Measurements from ENCODE around the gene BCKDHA.
"Not testable (repeated sequence)": the region's sequence is repeated elsewhere in the genome, so short reads cannot be mapped to it uniquely, and the experiment has no call there.

The BCKDHA gene

DNA sequence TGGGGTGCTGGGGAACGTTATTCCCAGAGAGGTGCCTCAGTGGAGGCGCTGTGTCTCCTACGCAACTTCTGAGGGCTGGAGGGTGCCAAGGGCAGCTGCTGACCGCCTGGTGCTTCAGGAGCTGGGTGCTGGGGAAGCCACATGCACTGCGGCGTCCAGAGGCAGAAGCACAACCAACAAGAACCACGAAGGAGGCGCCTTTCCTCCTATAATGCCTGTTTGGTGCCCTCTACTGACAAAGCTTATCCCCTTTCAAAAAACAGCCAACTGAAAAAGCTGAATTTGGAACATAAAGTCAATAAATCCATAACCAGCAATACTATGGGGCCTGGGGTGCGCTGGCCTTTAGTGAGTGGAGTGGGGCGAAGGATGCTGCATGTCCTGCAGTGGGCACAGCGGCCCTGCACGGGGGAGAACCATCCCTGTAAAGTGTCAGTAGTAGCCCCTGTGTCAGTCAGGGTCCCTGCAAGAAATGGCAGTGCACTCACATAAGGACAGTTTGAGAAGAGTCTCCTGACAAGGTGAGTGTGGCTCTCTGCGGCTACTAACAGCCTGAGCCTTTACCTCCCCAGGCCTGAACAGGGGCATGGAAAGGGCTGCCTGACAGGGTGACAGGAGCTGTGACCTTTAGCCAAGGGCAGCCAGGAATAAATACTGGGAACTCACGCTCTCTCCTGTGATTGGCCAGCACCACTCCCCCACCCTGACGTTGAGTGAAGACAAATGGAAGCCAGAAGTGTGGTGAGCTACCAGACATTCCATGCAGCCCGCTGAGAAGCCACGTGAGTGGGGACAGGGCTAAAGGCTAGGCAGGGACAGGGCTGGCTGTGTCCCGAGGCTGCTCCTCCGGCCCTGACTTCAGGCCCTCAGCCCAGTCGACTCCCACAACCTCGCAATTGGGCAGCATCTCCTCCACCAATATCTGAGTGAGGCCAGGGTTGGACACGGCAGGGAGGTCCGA is 34.1 kb downstream of the BCKDHA start:
- H3K4me3 ChIP-seq (ENCODE audit: low read depth, low read length) = no peak overlapping the region
- TF ChIP-seq, protein P1, sequence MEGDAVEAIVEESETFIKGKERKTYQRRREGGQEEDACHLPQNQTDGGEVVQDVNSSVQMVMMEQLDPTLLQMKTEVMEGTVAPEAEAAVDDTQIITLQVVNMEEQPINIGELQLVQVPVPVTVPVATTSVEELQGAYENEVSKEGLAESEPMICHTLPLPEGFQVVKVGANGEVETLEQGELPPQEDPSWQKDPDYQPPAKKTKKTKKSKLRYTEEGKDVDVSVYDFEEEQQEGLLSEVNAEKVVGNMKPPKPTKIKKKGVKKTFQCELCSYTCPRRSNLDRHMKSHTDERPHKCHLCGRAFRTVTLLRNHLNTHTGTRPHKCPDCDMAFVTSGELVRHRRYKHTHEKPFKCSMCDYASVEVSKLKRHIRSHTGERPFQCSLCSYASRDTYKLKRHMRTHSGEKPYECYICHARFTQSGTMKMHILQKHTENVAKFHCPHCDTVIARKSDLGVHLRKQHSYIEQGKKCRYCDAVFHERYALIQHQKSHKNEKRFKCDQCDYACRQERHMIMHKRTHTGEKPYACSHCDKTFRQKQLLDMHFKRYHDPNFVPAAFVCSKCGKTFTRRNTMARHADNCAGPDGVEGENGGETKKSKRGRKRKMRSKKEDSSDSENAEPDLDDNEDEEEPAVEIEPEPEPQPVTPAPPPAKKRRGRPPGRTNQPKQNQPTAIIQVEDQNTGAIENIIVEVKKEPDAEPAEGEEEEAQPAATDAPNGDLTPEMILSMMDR (IDR thresholded peaks at IDR 0.05; ENCODE audit: borderline replicate concordance, insufficient read depth, low read depth, low read length) = no peak

DNA sequence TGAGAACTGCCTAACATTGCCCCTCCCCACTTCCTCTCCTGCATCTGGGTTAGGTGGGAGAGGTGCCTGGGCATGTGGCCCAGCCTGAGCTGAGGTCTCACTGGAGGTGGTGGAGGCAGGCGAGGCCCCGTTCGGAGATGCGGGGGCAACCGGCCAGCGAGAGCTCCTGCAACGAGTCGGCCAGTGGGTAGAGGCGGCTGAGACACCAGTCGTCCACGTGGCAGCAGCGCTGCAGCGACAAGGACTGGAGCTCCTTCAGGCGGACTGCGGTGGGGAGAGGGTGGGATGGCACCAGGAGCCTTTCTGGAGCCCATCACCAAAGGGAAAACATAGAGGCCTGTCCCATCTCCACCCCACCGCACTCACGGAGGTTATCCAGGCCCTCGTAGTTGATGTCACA is 35.6 kb downstream of the BCKDHA start:
- no peak overlapping the region for H3K4me3 ChIP-seq (ENCODE audit: low read depth, low read length)

DNA sequence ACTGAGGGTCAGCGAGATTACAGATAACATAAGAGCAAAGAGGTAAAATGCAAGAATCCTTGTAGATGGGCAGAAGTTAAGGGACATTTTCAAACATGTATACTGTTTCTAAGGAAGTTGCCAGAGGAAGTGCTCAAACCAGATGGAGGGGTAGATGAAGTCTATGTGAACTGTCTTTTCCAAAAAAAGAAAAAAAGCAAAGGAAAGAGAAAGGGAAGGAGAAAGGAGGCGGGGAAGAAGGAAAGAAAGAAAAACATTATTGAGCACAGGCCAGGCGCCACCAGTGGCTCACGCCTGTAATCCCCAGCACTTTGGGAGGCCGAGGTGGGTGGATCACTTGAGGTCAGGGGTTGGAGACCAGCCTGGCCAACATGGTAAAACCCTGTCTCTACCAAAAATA is 36.8 kb downstream of the BCKDHA start:
- TF ChIP-seq, protein P1 (IDR thresholded peaks at IDR 0.05; ENCODE audit: borderline replicate concordance, insufficient read depth, low read depth, low read length) = no peak
- no peak overlapping the region for H3K4me3 ChIP-seq (ENCODE audit: low read depth, low read length)

More for the DNA sequence above, 35.6 kb downstream of the BCKDHA start:
- TF ChIP-seq, protein P1 (IDR thresholded peaks at IDR 0.05; ENCODE audit: borderline replicate concordance, insufficient read depth, low read depth, low read length) = no peak

DNA sequence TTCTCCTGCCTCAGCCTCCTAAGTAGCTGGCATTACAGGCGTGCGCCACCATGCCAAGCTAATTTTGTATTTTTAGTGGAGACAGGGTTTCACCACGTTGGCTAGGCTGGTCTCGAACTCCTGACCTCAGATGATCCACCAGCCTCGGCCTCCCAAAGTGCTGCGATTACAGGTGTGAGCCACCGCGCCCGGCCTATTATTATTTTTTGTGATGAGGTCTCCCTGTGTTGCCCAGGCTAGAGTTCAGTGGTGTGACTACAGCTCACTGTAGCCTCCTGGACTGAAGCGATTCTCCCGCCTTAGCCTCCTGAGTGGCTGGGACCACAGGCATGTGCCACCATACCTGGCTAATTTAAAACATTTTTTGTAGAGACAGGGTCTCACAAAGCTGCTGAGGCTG is 37.8 kb downstream of the BCKDHA start:
- H3K4me3 ChIP-seq (ENCODE audit: low read depth, low read length) = not testable (repeated sequence)

DNA sequence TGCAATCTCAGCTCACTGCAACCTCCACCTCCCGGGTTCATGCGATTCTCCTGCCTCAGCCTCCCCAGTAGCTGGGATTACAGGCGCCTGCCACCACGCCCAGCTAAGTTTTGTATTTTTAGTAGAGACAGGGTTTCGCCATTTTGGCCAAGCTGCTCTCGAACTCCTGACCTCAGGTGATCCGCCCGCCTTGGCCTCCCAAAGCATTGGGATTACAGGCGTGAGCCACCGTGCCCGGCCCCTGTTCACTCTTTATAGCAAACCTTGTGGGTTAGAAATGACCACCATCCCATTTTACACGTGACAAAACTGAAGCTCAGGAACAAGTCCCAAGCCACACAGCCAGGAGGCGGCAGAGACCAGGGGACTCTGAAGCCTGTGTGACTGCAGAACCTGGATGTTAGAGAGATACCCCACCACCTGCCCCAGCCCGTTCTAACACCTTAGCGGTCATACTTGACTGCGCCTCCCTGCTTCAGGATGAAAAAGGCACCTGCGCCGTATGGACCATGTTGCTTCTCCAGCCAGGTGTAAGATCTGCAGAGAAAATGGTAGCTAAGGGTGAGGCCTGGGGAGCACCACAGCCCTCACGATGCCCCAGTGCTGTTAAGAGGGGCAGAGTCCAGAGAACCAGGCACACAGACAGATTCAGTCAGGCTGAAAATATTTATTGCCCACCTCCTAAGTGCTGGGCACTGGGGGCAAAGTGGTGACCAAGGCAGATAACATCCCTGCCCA is 38.5 kb downstream of the BCKDHA start:
- TF ChIP-seq, protein P1 (IDR thresholded peaks at IDR 0.05; ENCODE audit: borderline replicate concordance, insufficient read depth, low read depth, low read length) = no peak
- no peak overlapping the region for H3K4me3 ChIP-seq (ENCODE audit: low read depth, low read length)

DNA sequence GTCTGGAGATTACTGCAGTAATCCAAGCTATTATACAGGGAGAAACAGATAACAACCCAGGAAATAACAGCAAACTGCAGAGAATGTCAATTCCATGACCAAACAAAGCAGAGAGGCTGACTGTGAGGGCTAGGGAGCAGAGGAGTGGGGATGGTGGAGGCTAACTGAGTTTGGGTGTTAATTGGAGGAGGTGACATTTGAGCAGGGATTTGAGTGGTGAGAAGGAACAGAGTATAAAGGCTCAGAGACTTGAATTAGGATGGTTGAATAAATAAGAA is 39.0 kb downstream of the BCKDHA start:
- TF ChIP-seq, protein P1 (IDR thresholded peaks at IDR 0.05; ENCODE audit: borderline replicate concordance, insufficient read depth, low read depth, low read length) = no peak

DNA sequence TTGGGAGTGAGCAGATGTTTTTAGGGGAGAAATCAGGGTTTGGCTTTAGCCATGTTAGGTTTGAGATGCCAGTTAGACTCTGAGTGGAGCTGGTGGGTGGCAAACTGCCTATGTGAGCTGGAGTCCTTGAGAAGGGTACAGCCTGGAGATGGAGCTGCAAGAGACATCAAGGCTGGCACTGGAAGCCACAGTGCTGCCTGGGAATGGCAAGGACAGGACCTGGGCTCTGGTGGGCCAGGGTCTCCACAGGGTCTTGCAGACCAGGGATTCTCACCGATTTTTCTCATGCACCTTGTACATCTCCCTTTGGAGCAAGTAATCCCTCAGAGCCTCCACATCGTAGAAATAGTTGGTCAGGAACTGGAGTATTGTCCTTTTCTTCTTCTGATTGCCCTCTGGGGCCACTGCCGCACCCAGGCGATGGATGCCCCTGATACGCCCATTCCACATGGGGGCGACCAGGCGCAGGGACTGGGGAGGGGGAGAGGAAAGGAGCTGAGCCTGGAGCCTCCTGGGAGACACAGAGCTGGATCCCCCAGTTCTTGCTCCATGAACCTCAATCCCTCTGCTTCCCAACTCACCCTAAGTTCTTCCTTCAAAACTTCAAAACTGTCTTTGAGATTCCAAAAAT is 40.4 kb downstream of the BCKDHA start:
- TF ChIP-seq, protein P1 (IDR thresholded peaks at IDR 0.05; ENCODE audit: borderline replicate concordance, insufficient read depth, low read depth, low read length) = no peak
- H3K4me3 ChIP-seq (ENCODE audit: low read depth, low read length) = no peak overlapping the region

More for the DNA sequence above, 39.0 kb downstream of the BCKDHA start:
- no peak overlapping the region for H3K4me3 ChIP-seq (ENCODE audit: low read depth, low read length)

Measured in GM12875 (cell line).